BLaER1 treated with 17β-estradiol and CSF1 and Interleukin-3, amounts not matched to agents 10 nM and 100 nM (cell line): ENCODE results near the gene CFLAR.

Experiments
- H3K27ac ChIP-seq, 11 experiments: shearing (Covaris generic); formaldehyde crosslinking; 2 replicates each; pipeline ENCODE4 v1.8.1; 2022
- H3K27me3 ChIP-seq, 11 experiments: shearing (Covaris generic); formaldehyde crosslinking; 2 replicates each; pipeline ENCODE4 v1.8.1; 2022
- H3K36me3 ChIP-seq, 11 experiments: shearing (Covaris generic); formaldehyde crosslinking; 2 replicates each; pipeline ENCODE4 v1.8.1; 2022
- H3K4me1 ChIP-seq, 10 experiments: shearing (Covaris generic); formaldehyde crosslinking; 2 replicates each; pipeline ENCODE4 v1.8.1; 2022
- H3K4me2 ChIP-seq, 11 experiments: shearing (Covaris generic); formaldehyde crosslinking; 2 replicates each; pipeline ENCODE4 v1.8.1; 2022
- H3K4me3 ChIP-seq, 10 experiments: shearing (Covaris generic); formaldehyde crosslinking; 2 replicates each; pipeline ENCODE4 v1.8.1; 2022
- H3K9ac ChIP-seq, 11 experiments: shearing (Covaris generic); formaldehyde crosslinking; 2 replicates each; pipeline ENCODE4 v1.8.1; 2022
- H3K9me3 ChIP-seq, 11 experiments: shearing (Covaris generic); formaldehyde crosslinking; replicated peaks in 1 of 11; 2 replicates each; pipeline ENCODE4 v1.8.1; 2022
- H4K20me1 ChIP-seq, 11 experiments: shearing (Covaris generic); formaldehyde crosslinking; 2 replicates each; pipeline ENCODE4 v1.8.1; 2022
- Cebpa-rat ChIP-seq, 11 experiments: shearing (Covaris generic); IDR thresholded peaks; 2 replicates each; pipeline ENCODE4 v1.8.1; 2022

CFLAR gene

DNA sequence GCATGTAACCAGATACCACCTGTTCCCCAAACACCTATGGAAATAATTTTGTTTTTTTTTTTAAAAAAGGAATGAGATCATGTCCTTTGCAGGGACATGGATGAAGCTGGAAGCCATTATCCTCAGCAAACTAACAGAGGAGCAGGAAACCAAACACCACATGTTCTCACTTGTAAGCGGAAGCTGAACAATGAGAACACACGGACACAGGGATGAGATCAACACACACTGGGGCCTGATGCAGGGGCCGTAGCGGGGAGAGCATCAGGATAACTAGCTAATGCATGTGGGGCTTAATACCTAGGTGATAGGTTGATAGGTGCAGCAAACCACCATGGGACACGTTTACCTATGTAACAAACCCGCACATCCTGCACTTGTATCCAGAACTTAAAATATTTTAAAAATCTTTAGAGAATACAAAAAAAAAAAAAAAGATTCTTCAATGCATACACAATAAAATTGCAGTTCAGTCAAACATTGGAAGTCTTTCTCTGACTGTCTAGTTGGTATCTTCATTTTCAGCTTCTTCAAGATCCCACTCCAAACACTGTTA is 55.4 kb downstream of the CFLAR start:
- Histone ChIP-seq H4K20me1 (no peaks in the 10 kb centered on the region), H3K4me2 (no peak overlapping the region), H3K36me3 (peaks cover 5 to 17% (median 14%) of the 10 kb centered on the region in 11 experiments; a peak in 20 of 22 replicates), H3K9me3 (peaks cover 0 to 10% (median 5%) of the 10 kb centered on the region in 11 experiments; a peak in 14 of 22 replicates), H3K27me3 (no peaks in the 10 kb centered on the region), H3K27ac (no peak overlapping the region), H3K9ac (no peak overlapping the region), H3K4me3 (no peak overlapping the region), H3K4me1 (peaks cover 11 to 29% (median 14%) of the 10 kb centered on the region in 10 experiments; a peak in 19 of 20 replicates)
- no peak for TF ChIP-seq Cebpa-rat (IDR thresholded peaks at IDR 0.05)

GRCh38 chr2:201172279-201172678 is 56.3 kb downstream of the CFLAR start:
- no peak overlapping the region for H3K9ac ChIP-seq
- H4K20me1 ChIP-seq, result no peaks in the 10 kb centered on the region
- peaks cover 0 to 8% (median 5%) of the 10 kb centered on the region in 11 experiments; a peak in 11 of 22 replicates for H3K36me3 ChIP-seq
- peak in 1 of 11 experiments; percentile 32; a peak in 1 of 22 replicates for TF ChIP-seq Cebpa-rat (IDR thresholded peaks at IDR 0.05)
- H3K4me2 ChIP-seq, result no peak overlapping the region
- H3K4me3 ChIP-seq, result no peak overlapping the region
- peaks cover 0 to under 1% (median 0%) of the 10 kb centered on the region in 11 experiments; a peak in 1 of 22 replicates for H3K9me3 ChIP-seq
- H3K27me3 ChIP-seq, result no peaks in the 10 kb centered on the region
- no peak overlapping the region for H3K27ac ChIP-seq
- H3K4me1 ChIP-seq, result peaks cover 11 to 21% (median 15%) of the 10 kb centered on the region in 10 experiments; a peak in 19 of 20 replicates

DNA sequence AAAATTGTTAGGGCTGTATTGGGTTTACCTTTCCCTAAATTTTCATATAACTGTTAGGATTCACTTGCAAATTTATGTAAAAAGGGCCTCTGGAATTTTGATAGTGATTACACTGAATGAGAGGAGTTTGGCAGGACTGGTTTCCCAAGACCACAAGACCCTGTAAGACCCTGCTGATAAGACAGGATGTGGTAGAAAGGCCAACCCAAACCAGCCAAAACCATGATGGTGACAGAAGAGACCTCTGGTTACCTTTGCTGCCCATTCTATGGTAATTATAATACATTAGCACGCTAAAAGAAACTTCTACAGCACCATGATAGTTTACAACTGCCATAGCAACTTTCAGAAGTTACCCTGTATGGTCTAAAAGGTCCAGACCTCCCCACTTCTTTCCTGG is 58.7 kb downstream of the CFLAR start:
- Histone ChIP-seq H4K20me1 (no peaks in the 10 kb centered on the region), H3K36me3 (no peaks in the 10 kb centered on the region), H3K4me3 (no peak overlapping the region), H3K9ac (no peak overlapping the region), H3K4me2 (no peak overlapping the region), H3K9me3 (peaks cover 16 to 22% (median 20%) of the 10 kb centered on the region in 11 experiments; a peak in 21 of 22 replicates), H3K27ac (no peak overlapping the region), H3K27me3 (no peaks in the 10 kb centered on the region), H3K4me1 (0 out of 20 replicates have a peak, but pooled peaks cover 0 to 4% (median 0%) of the 10 kb centered on the region in 10 experiments)
- TF ChIP-seq Cebpa-rat (IDR thresholded peaks at IDR 0.05), result no peak

- Histone ChIP-seq H3K9me3 (peaks cover 17 to 30% (median 27%) of the 10 kb centered on the region in 11 experiments; a peak in 21 of 22 replicates), H3K4me1 (peaks cover 0 to 9% (median 1%) of the 10 kb centered on the region in 10 experiments; a peak in 4 of 20 replicates), H3K4me3 (no peak overlapping the region), H3K36me3 (no peaks in the 10 kb centered on the region), H3K27ac (0 out of 22 replicates have a peak overlapping the region, but pooled peaks of 1 of the 11 experiments have one; percentile 15), H3K9ac (no peak overlapping the region), H3K27me3 (no peaks in the 10 kb centered on the region), H3K4me2 (no peak overlapping the region), H4K20me1 (no peaks in the 10 kb centered on the region)
- TF ChIP-seq Cebpa-rat (IDR thresholded peaks at IDR 0.05), result no peak
Measured at GRCh38 chr2:201176081-201176481, 60.1 kb downstream of the CFLAR start.

GRCh38 chr2:201180010-201180409 is 64.0 kb downstream of the CFLAR start:
- H4K20me1 ChIP-seq, result no peaks in the 10 kb centered on the region; a peak in 1 of 22 replicates

GRCh38 chr2:201182650-201183364 is 66.8 kb downstream of the CFLAR start, which contains the start of gene CASP10:
CASP10 (plus strand) TSS chr2:201183141; CDS start chr2:201185778, 2,637 bp downstream.
- Histone ChIP-seq H3K27me3 (peaks cover 0 to 42% (median 29%) of the 10 kb centered on the region in 11 experiments; a peak in 20 of 22 replicates), H3K4me3 (peak within 1 kb of the TSS; percentile 61 to 73 (median 65)), H4K20me1 (peaks cover 0 to 11% (median 0%) of the 10 kb centered on the region in 11 experiments; a peak in 2 of 22 replicates), H3K9me3 (peaks cover 17 to 29% (median 26%) of the 10 kb centered on the region in 11 experiments; a peak in 21 of 22 replicates), H3K4me2 (peak within 1 kb of the TSS; percentile 64 to 97 (median 84)), H3K36me3 (peaks cover 5 to 21% (median 16%) of the 10 kb centered on the region in 11 experiments; a peak in 18 of 22 replicates), H3K4me1 (peaks cover 31 to 52% (median 41%) of the 10 kb centered on the region in 10 experiments), H3K9ac (peak within 1 kb of the TSS; percentile 67 to 81 (median 77)), H3K27ac (peak within 1 kb of the TSS; percentile 38 to 75 (median 72); a peak in 21 of 22 replicates)
- no peak for TF ChIP-seq Cebpa-rat (IDR thresholded peaks at IDR 0.05)

More at GRCh38 chr2:201180010-201180409, 64.0 kb downstream of the CFLAR start:
- Histone ChIP-seq H3K9ac (no peak overlapping the region), H3K4me2 (peak overlapping the region in 2 of 11 experiments; percentile 28 to 46; a peak in 3 of 22 replicates), H3K27ac (peak overlapping the region in 1 of 11 experiments; percentile 38; a peak in 1 of 22 replicates), H3K4me1 (peaks cover 21 to 29% (median 26%) of the 10 kb centered on the region in 10 experiments), H3K36me3 (no peaks in the 10 kb centered on the region), H3K4me3 (no peak overlapping the region), H3K27me3 (peaks cover 0 to 22% (median 14%) of the 10 kb centered on the region in 11 experiments; a peak in 20 of 22 replicates), H3K9me3 (peaks cover 17 to 30% (median 27%) of the 10 kb centered on the region in 11 experiments; a peak in 21 of 22 replicates)
- no peak for TF ChIP-seq Cebpa-rat (IDR thresholded peaks at IDR 0.05)

- Histone ChIP-seq H3K27ac (peak overlapping the region; percentile 38 to 75 (median 72); a peak in 21 of 22 replicates), H3K9me3 (peaks cover 12 to 29% (median 24%) of the 10 kb centered on the region in 11 experiments; a peak in 21 of 22 replicates), H3K4me2 (peak overlapping the region; percentile 64 to 97 (median 84)), H3K9ac (peak overlapping the region; percentile 67 to 81 (median 77)), H4K20me1 (peaks cover 0 to 11% (median 0%) of the 10 kb centered on the region in 11 experiments; a peak in 2 of 22 replicates), H3K4me1 (peaks cover 31 to 52% (median 41%) of the 10 kb centered on the region in 10 experiments), H3K27me3 (peaks cover 0 to 42% (median 29%) of the 10 kb centered on the region in 11 experiments; a peak in 20 of 22 replicates), H3K36me3 (peaks cover 8 to 27% (median 21%) of the 10 kb centered on the region in 11 experiments; a peak in 21 of 22 replicates), H3K4me3 (peak overlapping the region; percentile 61 to 73 (median 65))
- TF ChIP-seq Cebpa-rat (IDR thresholded peaks at IDR 0.05), result no peak
Measured at GRCh38 chr2:201183365-201183727, 67.4 kb downstream of the CFLAR start.

GRCh38 chr2:201183835-201184234 is 67.9 kb downstream of the CFLAR start:
- Histone ChIP-seq H3K9ac (peak overlapping the region; percentile 67 to 81 (median 77)), H3K9me3 (peaks cover 7 to 29% (median 23%) of the 10 kb centered on the region in 11 experiments; a peak in 21 of 22 replicates), H3K4me1 (peaks cover 31 to 52% (median 41%) of the 10 kb centered on the region in 10 experiments), H3K27me3 (peaks cover 0 to 42% (median 29%) of the 10 kb centered on the region in 11 experiments; a peak in 20 of 22 replicates), H3K27ac (peak overlapping the region; percentile 38 to 75 (median 72); a peak in 19 of 22 replicates), H3K4me3 (peak overlapping the region; percentile 61 to 73 (median 65)), H3K4me2 (peak overlapping the region; percentile 64 to 97 (median 84)), H3K36me3 (peaks cover 12 to 32% (median 25%) of the 10 kb centered on the region in 11 experiments; a peak in 21 of 22 replicates), H4K20me1 (peaks cover 0 to 11% (median 0%) of the 10 kb centered on the region in 11 experiments; a peak in 2 of 22 replicates)

GRCh38 chr2:201184248-201184647 is 68.3 kb downstream of the CFLAR start:
- Histone ChIP-seq H3K4me2 (peak overlapping the region; percentile 64 to 97 (median 84)), H3K4me3 (peak overlapping the region; percentile 61 to 73 (median 65)), H3K4me1 (peaks cover 31 to 52% (median 41%) of the 10 kb centered on the region in 10 experiments), H3K27me3 (peaks cover 0 to 42% (median 29%) of the 10 kb centered on the region in 11 experiments; a peak in 20 of 22 replicates), H3K9me3 (peaks cover 2 to 26% (median 19%) of the 10 kb centered on the region in 11 experiments; a peak in 21 of 22 replicates), H3K36me3 (peaks cover 12 to 36% (median 28%) of the 10 kb centered on the region in 11 experiments; a peak in 21 of 22 replicates), H3K27ac (peak overlapping the region in 10 of 11 experiments; percentile 46 to 75 (median 72); a peak in 15 of 22 replicates), H3K9ac (peak overlapping the region; percentile 44 to 81 (median 77)), H4K20me1 (peaks cover 0 to 11% (median 0%) of the 10 kb centered on the region in 11 experiments; a peak in 2 of 22 replicates)
